CD8-positive, alpha-beta memory T cell (primary cell): ENCODE data around the gene IQSEC1. TPM values are rescaled to one million over a fixed set of nuclear protein-coding genes. Genes with fewer than 3 reads are reported as not detected.

Experiments used
- CTCF ChIA-PET: fragments of 350-600 bp; sonication (Branson Sonifier 250); formaldehyde crosslinking; loops from one replicate; lab custom pipeline; 2021; ENCODE audit warnings: antibody characterized with exemption; lab: Charles Lee
- POLR2A ChIA-PET: fragments of 350-600 bp; sonication (Branson Sonifier 250); formaldehyde crosslinking; loops from one replicate; lab custom pipeline; 2021; ENCODE audit warnings: antibody characterized with exemption; lab: Charles Lee
- DNase-seq, 5 donors: peaks; one replicate each; pipeline versions ENCODE4 v3.0.0 to v3.0.0-alpha.2; 2020 to 2022; ENCODE audit warnings: mixed read lengths in 1 of 5
- H3K27ac ChIP-seq: one replicate; pipeline ENCODE4 v1.7.0; 2013; ENCODE audit warnings: low read depth, mild to moderate bottlenecking, low read length, moderate library complexity
- H3K27me3 ChIP-seq: 2 replicates; pipeline ENCODE4 v1.7.0; 2013; ENCODE audit warnings: low read length, mild to moderate bottlenecking; ENCODE audit not compliant: insufficient read depth, poor library complexity, severe bottlenecking
- H3K36me3 ChIP-seq: 2 replicates; pipeline ENCODE4 v1.7.0; 2013; ENCODE audit warnings: mild to moderate bottlenecking, low read length, moderate library complexity; ENCODE audit not compliant: insufficient read depth
- H3K4me1 ChIP-seq: 2 replicates; pipeline ENCODE4 v1.7.0; 2013; ENCODE audit warnings: mild to moderate bottlenecking, low read length, moderate library complexity; ENCODE audit not compliant: insufficient read depth
- H3K4me3 ChIP-seq: 2 replicates; pipeline ENCODE4 v1.7.0; 2013; ENCODE audit warnings: mild to moderate bottlenecking, low read length
- H3K9me3 ChIP-seq: 2 replicates; pipeline ENCODE4 v1.7.0; 2013; ENCODE audit warnings: mild to moderate bottlenecking, low read length
- H3K27ac Mint-ChIP-seq, 8 donors: one replicate each; pipeline ENCODE4 v1.8.0; 2020 to 2021; ENCODE audit warnings: mixed read lengths in 8 of 8, mild to moderate bottlenecking in 6 of 8, inconsistent platforms in 3 of 8, moderate library complexity in 3 of 8
- H3K27me3 Mint-ChIP-seq, 2 donors: one replicate each; pipeline ENCODE4 v1.8.0; 2020 to 2021; ENCODE audit warnings: mixed read lengths in 2 of 2, mild to moderate bottlenecking in 1 of 2, moderate library complexity in 1 of 2
- H3K36me3 Mint-ChIP-seq, 3 donors: one replicate each; pipeline ENCODE4 v1.8.0; 2020 to 2021; ENCODE audit warnings: mixed read lengths in 3 of 3, inconsistent platforms in 1 of 3, mild to moderate bottlenecking in 1 of 3
- H3K4me1 Mint-ChIP-seq, 3 donors: one replicate each; pipeline ENCODE4 v1.8.0; 2020 to 2021; ENCODE audit warnings: mixed read lengths in 3 of 3, inconsistent platforms in 1 of 3, mild to moderate bottlenecking in 1 of 3
- H3K4me3 Mint-ChIP-seq, 7 donors: one replicate each; pipeline ENCODE4 v1.8.0; 2020 to 2021; ENCODE audit warnings: mixed read lengths in 7 of 7, mild to moderate bottlenecking in 6 of 7, moderate library complexity in 4 of 7, inconsistent platforms in 2 of 7
- H3K9me3 Mint-ChIP-seq, 5 donors: one replicate each; pipeline ENCODE4 v1.8.0; 2020 to 2022; ENCODE audit warnings: mixed read lengths in 5 of 5, mild to moderate bottlenecking in 3 of 5, moderate library complexity in 2 of 5, inconsistent platforms in 1 of 5
- polyA plus RNA-seq: library from polyadenylated mRNA; unstranded; fragments of 300-500 nt; fragmentation: Illumina TruSeq; gene quantifications from one replicate; pipeline ENCODE4 v1.2.3, GENCODE V29; 2021
- total RNA-seq, 2 experiments: library from RNA; stranded (reverse); gene quantifications; one replicate each; pipeline ENCODE4 v1.2.3, GENCODE V29; 2021

Gene IQSEC1
- total and polyA plus RNA-seq, 3 experiments from 2014 or later: 18.5 to 33.7 (median 19.8) TPM

DNA sequence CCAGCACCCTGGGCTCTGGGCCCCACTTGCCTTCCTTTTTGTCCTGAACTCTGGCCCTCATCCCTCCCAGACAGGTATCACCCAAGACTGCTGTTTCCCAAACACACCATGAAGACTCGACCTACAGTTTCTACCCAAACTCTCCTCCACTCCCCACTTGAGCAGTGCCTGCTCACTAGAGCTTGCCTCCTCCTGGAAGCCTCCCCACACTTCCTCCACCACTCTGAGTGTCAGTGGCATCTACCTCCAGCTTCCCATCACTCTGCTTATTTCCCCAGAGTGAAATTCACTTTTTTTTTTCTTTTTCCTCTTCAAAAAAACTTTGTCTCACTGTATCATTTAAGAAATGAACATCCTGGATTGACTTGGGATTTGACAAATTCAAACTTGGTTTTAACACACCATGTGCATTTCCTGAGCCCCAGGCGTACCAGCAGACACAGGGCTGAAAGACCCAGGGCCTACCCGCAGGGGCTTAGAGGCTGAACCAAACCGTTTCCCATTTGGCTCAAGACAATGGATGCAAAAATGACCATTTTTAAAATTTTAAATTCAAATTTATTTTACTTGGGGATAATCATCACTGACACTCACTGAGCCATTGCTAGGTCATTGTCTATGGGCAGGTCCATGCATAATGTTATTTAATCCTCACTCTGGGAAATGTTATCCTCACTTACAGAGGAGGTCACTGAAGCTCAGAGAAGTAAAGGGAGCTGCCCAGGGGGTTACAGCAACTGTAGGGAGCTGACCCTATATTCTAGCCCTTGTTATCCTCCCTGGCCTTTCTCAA is 62.3 kb downstream of the IQSEC1 start:
- Histone ChIP-seq H3K27ac (peak overlapping the region; percentile 52), H3K27me3 (no peaks in the 10 kb centered on the region), H3K4me1 (peaks cover 96% of the 10 kb centered on the region), H3K36me3 (no peaks in the 10 kb centered on the region), H3K4me3 (peak overlapping the region; percentile 36), H3K9me3 (no peaks in the 10 kb centered on the region)
- peaks cover 73 to 99% (median 79%) of the 10 kb centered on the region in 3 donors for H3K4me1 Mint-ChIP-seq
- H3K27ac Mint-ChIP-seq: peak overlapping the region; percentile 96 to 100 (median 99)
- H3K36me3 Mint-ChIP-seq: peaks cover 0 to 14% (median 5%) of the 10 kb centered on the region in 3 donors
- no peaks in the 10 kb centered on the region for H3K27me3 Mint-ChIP-seq
- no peaks in the 10 kb centered on the region for H3K9me3 Mint-ChIP-seq
- ChIA-PET CTCF (interaction anchor here (1.3 to 13.0 kb wide), 5 partner anchors 14 to 170 kb away, joined by 3 to 134 read pairs (median 7); partner anchors contain the start of gene RPL32), POLR2A (interaction anchor here (0.7 to 5.4 kb wide), 6 partner anchors 7 to 169 kb away, joined by 3 to 26 read pairs (median 4); partner anchors contain the start of gene RPL32)
- no peak for DNase-seq
- peak overlapping the region; percentile 80 to 96 (median 86) for H3K4me3 Mint-ChIP-seq

DNA sequence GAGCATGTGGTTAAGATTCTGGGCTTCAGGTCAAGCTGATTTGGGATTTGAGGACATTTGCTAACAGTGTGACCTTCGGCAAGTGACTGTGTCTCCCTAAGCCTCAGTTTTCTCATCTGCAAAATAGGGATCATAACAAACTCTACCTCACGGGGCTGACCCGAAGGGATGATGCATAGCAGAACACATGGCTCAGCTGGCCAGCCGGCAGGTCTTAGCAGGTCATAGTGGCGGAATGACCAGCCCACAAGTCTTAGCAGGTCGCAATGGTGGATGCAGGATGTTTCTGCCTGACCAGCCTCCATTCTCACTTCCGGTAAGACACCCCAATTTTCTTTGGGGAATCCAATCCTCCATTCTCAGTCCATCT is 63.3 kb downstream of the IQSEC1 start:
- Histone ChIP-seq H3K4me1 (peaks cover 100% of the 10 kb centered on the region), H3K4me3 (peak overlapping the region; percentile 43), H3K36me3 (no peaks in the 10 kb centered on the region), H3K9me3 (no peaks in the 10 kb centered on the region), H3K27ac (peak overlapping the region; percentile 68), H3K27me3 (no peaks in the 10 kb centered on the region)
- H3K4me1 Mint-ChIP-seq: peaks cover 83 to 99% (median 89%) of the 10 kb centered on the region in 3 donors
- H3K27ac Mint-ChIP-seq: peak overlapping the region; percentile 96 to 100 (median 99)
- ChIA-PET POLR2A (interaction anchor here (1.3 to 1.6 kb wide), 2 partner anchors 8 to 15 kb away, joined by 4 to 9 read pairs; no protein-coding TSS in a partner anchor), CTCF (interaction anchor here (1.3 to 13.0 kb wide), 3 partner anchors 13 to 82 kb away, joined by 3 to 134 read pairs (median 3); no protein-coding TSS in a partner anchor)
- H3K4me3 Mint-ChIP-seq: peak overlapping the region; percentile 41 to 96 (median 86)
- no peaks in the 10 kb centered on the region for H3K27me3 Mint-ChIP-seq
- DNase-seq: peak in 1 of 5 donors; percentile 44
- H3K36me3 Mint-ChIP-seq: peaks cover 0 to 20% (median 5%) of the 10 kb centered on the region in 3 donors
- no peaks in the 10 kb centered on the region for H3K9me3 Mint-ChIP-seq

DNA sequence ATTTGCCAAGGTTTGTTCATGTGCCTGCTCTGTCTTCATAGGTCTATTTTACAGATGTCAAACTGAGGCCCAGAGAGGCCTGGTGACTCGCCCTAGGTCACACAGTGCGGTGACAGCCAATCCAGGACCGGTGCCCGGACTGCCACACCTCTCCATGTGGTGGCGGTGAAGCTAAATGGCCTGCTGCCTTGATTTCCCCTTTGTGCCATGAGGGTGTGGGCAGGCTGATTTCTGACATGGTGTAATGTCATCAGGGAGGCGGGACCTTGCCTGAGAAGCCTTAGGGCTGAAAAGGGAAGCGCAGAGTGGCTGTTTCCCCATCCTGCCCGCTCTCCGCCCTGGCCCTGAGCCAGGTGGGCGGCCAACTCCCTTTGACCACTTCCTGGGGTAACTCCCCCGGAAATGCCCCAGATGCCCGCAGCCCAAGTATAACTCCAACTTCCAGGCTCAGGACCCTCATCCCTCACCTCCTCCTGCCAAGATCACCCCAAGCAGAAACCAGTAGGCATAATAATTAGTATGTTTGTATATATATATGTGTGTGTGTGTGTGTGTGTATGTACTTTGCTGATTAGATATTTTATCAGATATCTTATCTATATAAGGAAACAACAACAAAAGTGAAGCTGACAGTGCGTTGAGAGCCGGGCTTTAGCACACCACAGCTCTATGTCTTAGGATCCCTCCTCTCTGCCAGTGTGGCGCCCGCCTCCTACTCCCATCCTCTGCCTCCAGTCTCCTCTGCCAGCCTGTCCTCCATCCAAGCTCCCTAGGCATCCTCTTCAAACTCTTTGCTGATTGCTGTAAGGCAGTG is 63.9 kb downstream of the IQSEC1 start:
- ChIA-PET CTCF (interaction anchor here (1.0 to 13.0 kb wide), 4 partner anchors 12 to 83 kb away, joined by 3 to 134 read pairs (median 3); no protein-coding TSS in a partner anchor), POLR2A (interaction anchor here (1.3 to 1.6 kb wide), 2 partner anchors 9 to 15 kb away, joined by 4 to 9 read pairs; no protein-coding TSS in a partner anchor)
- H3K27ac ChIP-seq: peak overlapping the region; percentile 68
- peaks cover 0 to 22% (median 5%) of the 10 kb centered on the region in 3 donors for H3K36me3 Mint-ChIP-seq
- H3K4me1 ChIP-seq: peaks cover 100% of the 10 kb centered on the region
- peak overlapping the region; percentile 96 to 100 (median 99) for H3K27ac Mint-ChIP-seq
- DNase-seq: peak; percentile 39 to 79 (median 69)
- peaks cover 85 to 100% (median 90%) of the 10 kb centered on the region in 3 donors for H3K4me1 Mint-ChIP-seq
- H3K4me3 Mint-ChIP-seq: peak overlapping the region; percentile 41 to 94 (median 85)
- no peaks in the 10 kb centered on the region for H3K9me3 ChIP-seq
- no peaks in the 10 kb centered on the region for H3K27me3 ChIP-seq
- H3K36me3 ChIP-seq: no peaks in the 10 kb centered on the region
- H3K9me3 Mint-ChIP-seq: no peaks in the 10 kb centered on the region
- no peaks in the 10 kb centered on the region for H3K27me3 Mint-ChIP-seq
- H3K4me3 ChIP-seq: peak overlapping the region; percentile 43

DNA sequence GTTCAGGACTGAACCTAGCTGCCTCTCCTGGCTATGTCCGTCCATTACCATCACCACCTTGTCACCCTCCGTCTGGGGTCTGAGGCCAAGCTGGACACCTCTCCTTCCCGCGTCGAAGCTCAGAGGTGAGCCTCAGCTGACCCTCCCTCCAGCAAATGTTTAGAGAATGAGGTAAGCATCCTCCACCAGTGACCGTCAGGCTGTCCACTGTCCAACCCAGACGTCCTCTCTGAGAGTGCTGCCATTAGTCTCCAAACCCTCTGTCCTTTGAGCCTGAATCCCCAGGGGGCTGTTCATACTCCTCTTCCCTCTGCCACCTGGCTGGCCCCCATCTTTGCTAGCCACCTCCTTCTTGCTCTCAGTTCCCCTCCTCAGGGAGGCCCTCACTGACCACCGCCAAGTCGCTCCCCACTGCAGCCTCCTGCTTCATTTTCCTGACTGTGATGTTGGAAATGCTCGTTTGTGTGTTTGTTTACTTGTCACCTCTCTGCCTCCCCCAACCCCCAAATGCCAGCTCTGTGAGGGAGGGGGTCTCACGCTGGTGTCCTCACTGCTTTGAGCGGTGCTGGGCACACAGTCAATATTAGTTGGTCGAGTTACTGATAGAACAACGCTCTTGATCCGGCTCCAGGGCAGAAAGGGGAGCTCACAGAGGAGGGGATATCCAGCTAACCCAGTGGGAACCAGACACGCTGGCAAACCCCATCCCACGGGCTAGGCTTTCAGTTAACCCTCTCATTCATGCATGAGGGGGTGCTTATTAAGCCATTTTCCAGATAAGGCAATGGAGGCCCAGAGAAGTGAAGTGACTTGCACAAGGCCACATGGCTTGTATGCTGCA is 64.9 kb downstream of the IQSEC1 start:
- DNase-seq: peak in 1 of 5 donors; percentile 36
- Histone ChIP-seq H3K36me3 (no peaks in the 10 kb centered on the region), H3K4me3 (peak overlapping the region; percentile 43), H3K4me1 (peaks cover 99% of the 10 kb centered on the region), H3K27ac (peak overlapping the region; percentile 68), H3K9me3 (no peaks in the 10 kb centered on the region), H3K27me3 (no peaks in the 10 kb centered on the region)
- Mint-ChIP-seq H3K4me1 (peaks cover 85 to 100% (median 90%) of the 10 kb centered on the region in 3 donors), H3K27ac (peak overlapping the region; percentile 96 to 100 (median 99)), H3K36me3 (peaks cover 0 to 27% (median 5%) of the 10 kb centered on the region in 3 donors), H3K9me3 (no peaks in the 10 kb centered on the region), H3K4me3 (peak overlapping the region in 6 of 7 donors; percentile 39 to 86 (median 80)), H3K27me3 (no peaks in the 10 kb centered on the region)
- POLR2A ChIA-PET: interaction anchor here (1.6 kb wide), 1 partner anchor 14 kb away, joined by 9 read pairs; no protein-coding TSS in a partner anchor
- CTCF ChIA-PET: interaction anchor here (0.8 to 13.0 kb wide), 3 partner anchors 10 to 84 kb away, joined by 3 to 134 read pairs (median 3); no protein-coding TSS in a partner anchor

DNA sequence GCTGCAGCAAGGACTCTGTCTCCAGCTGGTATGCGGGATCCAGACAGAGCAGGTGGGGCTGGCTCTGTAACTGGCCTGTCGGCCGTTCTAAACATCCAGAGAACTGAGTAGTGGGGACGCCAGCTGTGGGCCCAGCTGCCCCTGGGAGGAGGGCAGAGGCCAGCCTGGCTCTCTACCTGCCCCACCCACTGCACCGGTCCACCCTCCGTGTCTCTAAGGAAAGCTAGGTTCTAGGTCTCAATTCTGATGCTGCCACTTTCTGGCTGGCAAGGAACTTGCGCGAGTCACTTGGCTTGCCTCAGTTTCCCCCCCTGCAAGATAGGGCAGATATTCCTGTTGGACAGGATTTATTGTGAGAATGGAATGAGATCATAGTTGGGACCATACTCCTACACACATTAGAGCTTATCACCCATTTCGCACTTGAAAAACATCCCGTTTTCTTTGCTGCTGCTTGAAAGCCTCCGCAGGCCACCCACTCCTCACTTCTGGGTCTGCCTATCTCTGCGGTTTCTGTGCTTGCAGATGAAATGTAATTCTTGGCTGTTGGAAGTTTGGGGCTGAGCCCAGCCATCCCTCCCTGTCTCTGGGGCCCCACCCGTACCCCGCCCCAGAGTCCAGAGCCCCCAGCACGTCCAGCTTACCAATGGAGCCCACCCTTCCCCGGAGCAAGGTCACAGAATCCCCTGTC is 65.8 kb downstream of the IQSEC1 start:
- Histone ChIP-seq H3K4me3 (peak overlapping the region; percentile 18), H3K4me1 (peaks cover 99% of the 10 kb centered on the region), H3K36me3 (no peaks in the 10 kb centered on the region), H3K9me3 (no peaks in the 10 kb centered on the region), H3K27me3 (no peaks in the 10 kb centered on the region), H3K27ac (peak overlapping the region; percentile 68)
- peak in 1 of 5 donors; percentile 37 for DNase-seq
- Mint-ChIP-seq H3K9me3 (no peaks in the 10 kb centered on the region), H3K4me3 (peak overlapping the region in 3 of 7 donors; percentile 34 to 82 (median 65)), H3K27ac (peak overlapping the region; percentile 39 to 100 (median 99)), H3K36me3 (peaks cover 0 to 28% (median 3%) of the 10 kb centered on the region in 3 donors), H3K4me1 (peaks cover 85 to 100% (median 92%) of the 10 kb centered on the region in 3 donors), H3K27me3 (no peaks in the 10 kb centered on the region)
- ChIA-PET CTCF (interaction anchor here (0.8 to 13.0 kb wide), 3 partner anchors 10 to 85 kb away, joined by 3 to 134 read pairs (median 4); no protein-coding TSS in a partner anchor), POLR2A (no interaction called here)

DNA sequence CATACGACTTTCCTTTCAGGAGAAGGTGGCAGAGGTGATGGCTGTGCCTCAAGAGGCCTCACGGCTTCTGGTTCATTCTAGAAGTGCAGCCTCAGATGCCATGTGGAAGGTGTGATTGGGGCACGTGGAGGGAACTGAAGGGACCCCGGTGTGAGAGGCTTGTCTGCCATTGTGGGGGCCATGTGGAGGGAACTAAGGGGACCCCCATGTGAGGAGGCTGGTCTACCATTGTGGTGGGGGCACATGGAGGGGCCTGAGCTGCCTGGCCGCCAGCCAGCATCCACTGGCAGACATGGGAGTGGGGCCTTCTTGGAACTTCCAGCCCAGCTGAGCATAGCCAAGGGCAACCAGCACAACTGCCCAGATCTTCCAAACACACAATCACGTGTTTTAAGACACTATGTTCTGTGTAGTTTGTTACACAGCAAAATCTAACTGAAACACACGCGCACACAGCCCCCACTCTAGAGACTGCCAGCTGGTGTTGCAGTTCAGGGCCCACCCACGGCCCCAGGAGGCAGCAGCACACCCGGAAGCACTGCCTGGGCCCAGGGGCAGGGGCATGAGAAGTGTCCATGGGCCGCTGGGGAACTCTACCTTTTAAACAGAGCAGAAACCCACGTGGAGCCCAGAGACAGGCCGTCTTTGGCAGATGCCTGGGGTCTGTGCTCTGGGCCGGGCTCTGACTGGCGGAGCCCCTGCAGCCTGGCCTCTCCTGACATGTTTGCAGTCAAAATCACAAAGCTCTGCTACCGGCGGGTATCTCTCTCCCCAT is 66.8 kb downstream of the IQSEC1 start:
- ChIA-PET CTCF (interaction anchor here (1.3 to 13.0 kb wide), 2 partner anchors 9 to 86 kb away, joined by 4 to 134 read pairs; no protein-coding TSS in a partner anchor), POLR2A (no interaction called here)
- Histone ChIP-seq H3K4me3 (no peak overlapping the region), H3K36me3 (peaks cover 5% of the 10 kb centered on the region), H3K4me1 (peaks cover 99% of the 10 kb centered on the region), H3K27ac (no peak overlapping the region), H3K9me3 (no peaks in the 10 kb centered on the region), H3K27me3 (no peaks in the 10 kb centered on the region)
- no peak for DNase-seq
- peak overlapping the region in 3 of 7 donors; percentile 35 to 74 (median 45) for H3K4me3 Mint-ChIP-seq
- no peaks in the 10 kb centered on the region for H3K27me3 Mint-ChIP-seq
- H3K9me3 Mint-ChIP-seq: no peaks in the 10 kb centered on the region
- peak overlapping the region; percentile 33 to 98 (median 78) for H3K27ac Mint-ChIP-seq
- peaks cover 0 to 35% (median 3%) of the 10 kb centered on the region in 3 donors for H3K36me3 Mint-ChIP-seq
- peaks cover 82 to 99% (median 89%) of the 10 kb centered on the region in 3 donors for H3K4me1 Mint-ChIP-seq
